ENCODE data around the gene MMP14. TPM values are rescaled to one million over a fixed set of nuclear protein-coding genes. Genes with fewer than 3 reads are reported as not detected.

The MMP14 gene
- 48.9 and 56.4 TPM in 2 replicates for total RNA-seq (2014; rRNA removed; shearing (Covaris generic))
- polyA plus RNA-seq (2016; fragmentation: Nextera tagmentation; extraction: Ambion mirVana), result 6.5 and 7.0 TPM in 2 replicates
- long read RNA-seq, result 0 reads

DNA sequence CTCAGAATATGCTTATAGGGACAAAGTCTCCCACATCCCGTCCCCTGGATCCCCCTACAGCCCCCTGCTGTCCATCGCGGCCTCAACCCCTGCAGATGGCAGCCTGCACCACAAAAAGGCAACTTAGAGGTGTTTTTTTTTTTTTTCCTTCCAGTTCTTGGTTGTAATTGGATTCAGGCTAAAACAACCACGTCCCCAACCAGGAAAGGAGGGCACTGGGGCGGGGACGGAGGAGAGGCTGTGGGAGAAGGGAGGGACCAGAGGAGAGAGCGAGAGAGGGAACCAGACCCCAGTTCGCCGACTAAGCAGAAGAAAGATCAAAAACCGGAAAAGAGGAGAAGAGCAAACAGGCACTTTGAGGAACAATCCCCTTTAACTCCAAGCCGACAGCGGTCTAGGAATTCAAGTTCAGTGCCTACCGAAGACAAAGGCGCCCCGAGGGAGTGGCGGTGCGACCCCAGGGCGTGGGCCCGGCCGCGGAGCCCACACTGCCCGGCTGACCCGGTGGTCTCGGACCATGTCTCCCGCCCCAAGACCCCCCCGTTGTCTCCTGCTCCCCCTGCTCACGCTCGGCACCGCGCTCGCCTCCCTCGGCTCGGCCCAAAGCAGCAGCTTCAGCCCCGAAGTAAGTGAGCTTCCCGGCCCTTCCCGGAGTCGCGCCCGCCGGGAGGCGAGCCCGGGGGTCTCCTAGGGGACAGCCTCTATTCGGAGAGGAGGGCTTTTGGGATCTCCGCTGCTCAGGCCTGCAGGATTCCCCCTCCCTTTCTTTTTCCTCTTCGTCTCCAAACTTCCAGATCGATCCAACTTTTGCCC lies at the start of gene MMP14:
Gene MMP14 (plus strand): TSS at position 285 of the 813 bp plus-strand sequence. CDS start 233 bp downstream, at position 518.
- Histone ChIP-seq H2AFZ (peak within 1 kb of the TSS; percentile 93), H3K27ac (ENCODE audit: low read depth) (peak within 1 kb of the TSS; percentile 88), H3K4me2 (peak within 1 kb of the TSS; percentile 97), H3F3A (replicated peaks; ENCODE audit: low read depth) (peaks cover 25% of the 10 kb centered on the region), H3K9me2 (ENCODE audit: insufficient read depth) (no peaks in the 10 kb centered on the region), H3K4me3 (peak within 1 kb of the TSS; percentile 95), H4K20me1 (replicated peaks; ENCODE audit: insufficient read depth) (no peaks in the 10 kb centered on the region), H3K36me3 (ENCODE audit: insufficient read depth) (peaks cover 34% of the 10 kb centered on the region), H3K79me2 (replicated peaks; ENCODE audit: insufficient read depth) (peaks cover 27% of the 10 kb centered on the region), H3K27me3 (ENCODE audit: insufficient read depth) (no peaks in the 10 kb centered on the region), H3K4me1 (ENCODE audit: insufficient read depth) (peaks cover 23% of the 10 kb centered on the region)
- ATAC-seq (peak; percentile 57), DNase-seq (ENCODE audit: low spot score) (peak; percentile 80)
- Mint-ChIP-seq H3K27me3 (ENCODE audit: insufficient read depth, low read depth, poor library complexity) (peaks cover 18% of the 10 kb centered on the region), H3K27ac (peak within 1 kb of the TSS; percentile 93), H3K4me3 (peak within 1 kb of the TSS; percentile 94), H3K9me3 (no peaks in the 10 kb centered on the region), H3K4me1 (peaks cover 35% of the 10 kb centered on the region), H3K36me3 (ENCODE audit: low read depth) (peaks cover 35% of the 10 kb centered on the region)
- TF ChIP-seq, protein P1, sequence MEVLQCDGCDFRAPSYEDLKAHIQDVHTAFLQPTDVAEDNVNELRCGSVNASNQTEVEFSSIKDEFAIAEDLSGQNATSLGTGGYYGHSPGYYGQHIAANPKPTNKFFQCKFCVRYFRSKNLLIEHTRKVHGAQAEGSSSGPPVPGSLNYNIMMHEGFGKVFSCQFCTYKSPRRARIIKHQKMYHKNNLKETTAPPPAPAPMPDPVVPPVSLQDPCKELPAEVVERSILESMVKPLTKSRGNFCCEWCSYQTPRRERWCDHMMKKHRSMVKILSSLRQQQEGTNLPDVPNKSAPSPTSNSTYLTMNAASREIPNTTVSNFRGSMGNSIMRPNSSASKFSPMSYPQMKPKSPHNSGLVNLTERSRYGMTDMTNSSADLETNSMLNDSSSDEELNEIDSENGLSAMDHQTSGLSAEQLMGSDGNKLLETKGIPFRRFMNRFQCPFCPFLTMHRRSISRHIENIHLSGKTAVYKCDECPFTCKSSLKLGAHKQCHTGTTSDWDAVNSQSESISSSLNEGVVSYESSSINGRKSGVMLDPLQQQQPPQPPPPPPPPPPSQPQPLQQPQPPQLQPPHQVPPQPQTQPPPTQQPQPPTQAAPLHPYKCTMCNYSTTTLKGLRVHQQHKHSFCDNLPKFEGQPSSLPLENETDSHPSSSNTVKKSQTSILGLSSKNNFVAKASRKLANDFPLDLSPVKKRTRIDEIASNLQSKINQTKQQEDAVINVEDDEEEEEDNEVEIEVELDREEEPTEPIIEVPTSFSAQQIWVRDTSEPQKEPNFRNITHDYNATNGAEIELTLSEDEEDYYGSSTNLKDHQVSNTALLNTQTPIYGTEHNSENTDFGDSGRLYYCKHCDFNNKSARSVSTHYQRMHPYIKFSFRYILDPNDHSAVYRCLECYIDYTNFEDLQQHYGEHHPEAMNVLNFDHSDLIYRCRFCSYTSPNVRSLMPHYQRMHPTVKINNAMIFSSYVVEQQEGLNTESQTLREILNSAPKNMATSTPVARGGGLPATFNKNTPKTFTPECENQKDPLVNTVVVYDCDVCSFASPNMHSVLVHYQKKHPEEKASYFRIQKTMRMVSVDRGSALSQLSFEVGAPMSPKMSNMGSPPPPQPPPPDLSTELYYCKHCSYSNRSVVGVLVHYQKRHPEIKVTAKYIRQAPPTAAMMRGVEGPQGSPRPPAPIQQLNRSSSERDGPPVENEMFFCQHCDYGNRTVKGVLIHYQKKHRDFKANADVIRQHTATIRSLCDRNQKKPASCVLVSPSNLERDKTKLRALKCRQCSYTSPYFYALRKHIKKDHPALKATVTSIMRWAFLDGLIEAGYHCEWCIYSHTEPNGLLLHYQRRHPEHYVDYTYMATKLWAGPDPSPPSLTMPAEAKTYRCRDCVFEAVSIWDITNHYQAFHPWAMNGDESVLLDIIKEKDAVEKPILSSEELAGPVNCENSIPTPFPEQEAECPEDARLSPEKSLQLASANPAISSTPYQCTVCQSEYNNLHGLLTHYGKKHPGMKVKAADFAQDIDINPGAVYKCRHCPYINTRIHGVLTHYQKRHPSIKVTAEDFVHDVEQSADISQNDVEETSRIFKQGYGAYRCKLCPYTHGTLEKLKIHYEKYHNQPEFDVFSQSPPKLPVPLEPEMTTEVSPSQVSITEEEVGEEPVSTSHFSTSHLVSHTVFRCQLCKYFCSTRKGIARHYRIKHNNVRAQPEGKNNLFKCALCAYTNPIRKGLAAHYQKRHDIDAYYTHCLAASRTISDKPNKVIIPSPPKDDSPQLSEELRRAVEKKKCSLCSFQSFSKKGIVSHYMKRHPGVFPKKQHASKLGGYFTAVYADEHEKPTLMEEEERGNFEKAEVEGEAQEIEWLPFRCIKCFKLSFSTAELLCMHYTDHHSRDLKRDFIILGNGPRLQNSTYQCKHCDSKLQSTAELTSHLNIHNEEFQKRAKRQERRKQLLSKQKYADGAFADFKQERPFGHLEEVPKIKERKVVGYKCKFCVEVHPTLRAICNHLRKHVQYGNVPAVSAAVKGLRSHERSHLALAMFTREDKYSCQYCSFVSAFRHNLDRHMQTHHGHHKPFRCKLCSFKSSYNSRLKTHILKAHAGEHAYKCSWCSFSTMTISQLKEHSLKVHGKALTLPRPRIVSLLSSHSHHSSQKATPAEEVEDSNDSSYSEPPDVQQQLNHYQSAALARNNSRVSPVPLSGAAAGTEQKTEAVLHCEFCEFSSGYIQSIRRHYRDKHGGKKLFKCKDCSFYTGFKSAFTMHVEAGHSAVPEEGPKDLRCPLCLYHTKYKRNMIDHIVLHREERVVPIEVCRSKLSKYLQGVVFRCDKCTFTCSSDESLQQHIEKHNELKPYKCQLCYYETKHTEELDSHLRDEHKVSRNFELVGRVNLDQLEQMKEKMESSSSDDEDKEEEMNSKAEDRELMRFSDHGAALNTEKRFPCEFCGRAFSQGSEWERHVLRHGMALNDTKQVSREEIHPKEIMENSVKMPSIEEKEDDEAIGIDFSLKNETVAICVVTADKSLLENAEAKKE (CRISPR knock-in tag; IDR thresholded peaks at IDR 0.05), result no peak
- TF ChIP-seq POLR2AphosphoS5 (IDR thresholded peaks at IDR 0.05; ENCODE audit: low read depth), result peak; percentile 54
- TF ChIP-seq STAT1 (IDR thresholded peaks at IDR 0.05; ENCODE audit: unreplicated experiment), result no peak
- TF ChIP-seq, protein P2, sequence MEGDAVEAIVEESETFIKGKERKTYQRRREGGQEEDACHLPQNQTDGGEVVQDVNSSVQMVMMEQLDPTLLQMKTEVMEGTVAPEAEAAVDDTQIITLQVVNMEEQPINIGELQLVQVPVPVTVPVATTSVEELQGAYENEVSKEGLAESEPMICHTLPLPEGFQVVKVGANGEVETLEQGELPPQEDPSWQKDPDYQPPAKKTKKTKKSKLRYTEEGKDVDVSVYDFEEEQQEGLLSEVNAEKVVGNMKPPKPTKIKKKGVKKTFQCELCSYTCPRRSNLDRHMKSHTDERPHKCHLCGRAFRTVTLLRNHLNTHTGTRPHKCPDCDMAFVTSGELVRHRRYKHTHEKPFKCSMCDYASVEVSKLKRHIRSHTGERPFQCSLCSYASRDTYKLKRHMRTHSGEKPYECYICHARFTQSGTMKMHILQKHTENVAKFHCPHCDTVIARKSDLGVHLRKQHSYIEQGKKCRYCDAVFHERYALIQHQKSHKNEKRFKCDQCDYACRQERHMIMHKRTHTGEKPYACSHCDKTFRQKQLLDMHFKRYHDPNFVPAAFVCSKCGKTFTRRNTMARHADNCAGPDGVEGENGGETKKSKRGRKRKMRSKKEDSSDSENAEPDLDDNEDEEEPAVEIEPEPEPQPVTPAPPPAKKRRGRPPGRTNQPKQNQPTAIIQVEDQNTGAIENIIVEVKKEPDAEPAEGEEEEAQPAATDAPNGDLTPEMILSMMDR (conservative IDR thresholded peaks at IDR 0.05; ENCODE audit: low read depth in 2 of 2), result peak; percentile 33 to 51; a peak in 3 of 4 replicates

Measured in GM23338 (cell line).